Dedifferentiated amniotic fluid mesenchymal stem cell (primary cell): ENCODE measurements around the gene BICRAL.
"Not testable (repeated sequence)": the region's sequence is repeated elsewhere in the genome, so short reads cannot be mapped to it uniquely, and the experiment has no call there.

Source experiments
- DNase-seq: peaks from one replicate; pipeline ENCODE4 v3.0.0-alpha.2; 2016; ENCODE audit errors: extremely low spot score

BICRAL gene

DNA sequence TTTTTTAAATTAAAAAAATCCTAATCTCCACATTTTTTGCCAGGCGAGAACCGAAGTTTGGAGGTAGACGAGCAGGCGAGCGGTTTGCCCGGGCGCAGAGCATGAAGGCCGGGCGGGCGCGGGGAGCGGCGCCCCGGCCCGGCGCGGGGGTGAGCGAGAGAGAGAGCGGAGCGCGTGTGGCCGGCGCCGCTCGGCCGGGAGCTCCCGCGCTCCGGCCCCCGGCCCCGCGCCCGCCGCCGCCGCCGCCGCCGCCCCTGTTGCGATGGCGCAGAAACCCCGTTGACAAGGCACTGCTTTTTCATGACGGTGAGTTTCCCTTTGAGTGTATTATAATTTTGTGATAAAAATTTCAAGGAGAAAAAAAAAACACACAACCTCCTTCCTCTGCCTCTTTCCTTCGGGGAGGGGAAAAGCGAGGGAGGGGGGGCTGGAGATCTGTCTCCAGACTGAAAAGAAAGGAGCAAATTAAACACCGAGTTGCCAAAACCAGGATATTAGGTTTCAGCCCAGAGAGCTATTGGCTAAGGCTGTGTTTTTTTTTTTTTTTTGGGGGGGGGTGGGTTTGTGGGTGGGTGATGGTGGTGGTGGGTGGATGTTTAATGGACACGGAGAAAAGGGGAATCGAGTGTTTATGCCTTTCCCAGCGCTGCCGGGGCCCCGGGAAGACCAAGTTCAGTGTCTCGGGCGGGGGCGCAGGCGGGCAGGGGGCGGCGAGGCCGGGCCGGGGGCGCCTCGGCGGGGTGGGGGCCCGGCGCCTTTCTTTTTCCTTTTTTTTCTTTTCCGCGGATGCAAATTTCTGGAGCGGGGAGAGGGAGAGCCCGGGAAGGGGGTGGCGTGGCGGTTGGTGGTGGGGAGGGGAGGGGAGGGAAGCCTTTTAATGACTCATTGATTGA is at the start of gene BICRAL:
BICRAL (plus strand) TSS at position 257 of the 893 bp plus-strand sequence. CDS start 39,971 bp downstream, outside the sequence.
- DNase-seq = peak; percentile 72

DNA sequence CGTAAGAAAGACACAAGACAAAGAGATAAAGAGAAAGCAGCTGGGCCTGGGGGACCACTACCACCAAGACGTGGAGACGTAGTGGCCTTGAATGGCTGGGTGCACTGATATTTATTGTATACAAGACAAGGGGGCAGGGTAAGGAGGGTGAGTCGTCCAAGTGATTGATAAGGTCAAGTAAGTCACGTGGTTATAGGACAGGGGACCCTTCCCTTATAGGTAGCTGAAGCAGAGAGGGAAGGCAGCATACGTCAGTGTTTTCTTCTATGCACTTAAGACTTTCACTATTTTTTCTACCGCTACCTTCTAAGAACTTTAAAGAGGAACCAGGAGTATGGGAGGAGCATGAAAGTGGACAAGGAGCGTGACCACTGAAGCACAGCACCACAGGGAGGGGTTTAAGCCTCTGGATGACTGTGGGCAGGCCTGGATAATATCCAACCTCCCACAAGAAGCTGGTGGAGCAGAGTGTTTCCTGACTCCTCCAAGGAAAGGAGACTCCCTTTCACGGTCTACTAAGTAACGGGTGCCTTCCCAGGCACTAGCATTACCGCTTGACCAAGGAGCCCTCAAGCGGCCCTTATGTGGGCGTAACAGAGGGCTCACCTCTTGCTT is 47.9 kb upstream of the BICRAL start:
- DNase-seq = not testable (repeated sequence)

DNA sequence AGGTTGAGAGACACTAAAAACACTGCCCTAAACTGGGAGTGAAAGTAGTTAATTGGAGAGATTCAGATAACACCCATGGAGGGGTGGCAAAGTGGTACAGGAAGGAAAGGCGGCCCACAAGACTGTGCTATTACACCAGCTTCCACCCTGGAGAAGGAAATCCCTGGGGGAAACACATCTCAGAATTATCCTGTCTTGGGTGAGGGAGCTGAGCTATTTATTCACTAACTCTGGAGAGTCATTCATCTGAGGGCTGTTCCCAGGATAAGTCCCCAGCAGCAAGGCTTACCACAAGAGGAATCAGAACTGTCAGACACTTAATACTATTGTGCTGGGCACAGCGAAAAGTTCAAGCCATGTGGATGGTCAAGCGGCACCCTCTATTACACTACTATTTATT is 45.9 kb upstream of the BICRAL start:
- DNase-seq = no peak

- no peak for DNase-seq
Measured at GRCh38 chr6:42740725-42741124, 41.1 kb upstream of the BICRAL start.

- DNase-seq = no peak
Measured at GRCh38 chr6:42742116-42742894, 39.5 kb upstream of the BICRAL start.

- no peak for DNase-seq
Measured at GRCh38 chr6:42744351-42744893, 37.4 kb upstream of the BICRAL start.

DNA sequence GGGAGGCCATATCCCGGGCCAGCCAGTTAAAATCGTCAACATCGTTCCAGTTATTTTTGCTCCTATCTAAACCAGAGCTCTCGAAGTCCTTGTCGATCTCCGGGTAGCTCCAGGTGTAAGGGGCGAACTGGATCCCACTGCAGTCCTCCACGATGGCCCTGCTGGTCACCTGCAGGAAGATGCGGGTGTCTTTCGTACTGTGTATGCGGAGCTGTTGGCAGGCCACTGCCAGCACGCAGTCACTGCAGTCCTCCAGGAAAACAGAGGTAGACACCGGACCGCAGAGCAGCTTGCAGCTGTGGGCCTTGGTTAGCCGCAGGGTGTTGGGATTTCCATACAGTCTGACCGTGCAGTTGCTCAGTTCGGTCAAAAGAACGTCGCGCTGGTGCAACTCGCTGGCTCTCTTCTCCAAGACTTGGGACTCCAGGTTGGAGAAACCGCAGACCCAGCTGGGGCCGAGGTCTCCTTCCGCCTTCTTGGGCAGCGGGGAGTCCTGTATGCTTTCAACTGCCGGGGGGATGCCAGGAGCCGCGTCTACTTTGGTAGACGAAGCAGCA is 36.7 kb upstream of the BICRAL start:
- DNase-seq = no peak

GRCh38 chr6:42745640-42746462 is 36.0 kb upstream of the BICRAL start, which contains the start of gene TBCC:
TBCC (minus strand) TSS chr6:42746103; CDS start chr6:42746073, 30 bp downstream.
- peak; percentile 98 for DNase-seq

DNA sequence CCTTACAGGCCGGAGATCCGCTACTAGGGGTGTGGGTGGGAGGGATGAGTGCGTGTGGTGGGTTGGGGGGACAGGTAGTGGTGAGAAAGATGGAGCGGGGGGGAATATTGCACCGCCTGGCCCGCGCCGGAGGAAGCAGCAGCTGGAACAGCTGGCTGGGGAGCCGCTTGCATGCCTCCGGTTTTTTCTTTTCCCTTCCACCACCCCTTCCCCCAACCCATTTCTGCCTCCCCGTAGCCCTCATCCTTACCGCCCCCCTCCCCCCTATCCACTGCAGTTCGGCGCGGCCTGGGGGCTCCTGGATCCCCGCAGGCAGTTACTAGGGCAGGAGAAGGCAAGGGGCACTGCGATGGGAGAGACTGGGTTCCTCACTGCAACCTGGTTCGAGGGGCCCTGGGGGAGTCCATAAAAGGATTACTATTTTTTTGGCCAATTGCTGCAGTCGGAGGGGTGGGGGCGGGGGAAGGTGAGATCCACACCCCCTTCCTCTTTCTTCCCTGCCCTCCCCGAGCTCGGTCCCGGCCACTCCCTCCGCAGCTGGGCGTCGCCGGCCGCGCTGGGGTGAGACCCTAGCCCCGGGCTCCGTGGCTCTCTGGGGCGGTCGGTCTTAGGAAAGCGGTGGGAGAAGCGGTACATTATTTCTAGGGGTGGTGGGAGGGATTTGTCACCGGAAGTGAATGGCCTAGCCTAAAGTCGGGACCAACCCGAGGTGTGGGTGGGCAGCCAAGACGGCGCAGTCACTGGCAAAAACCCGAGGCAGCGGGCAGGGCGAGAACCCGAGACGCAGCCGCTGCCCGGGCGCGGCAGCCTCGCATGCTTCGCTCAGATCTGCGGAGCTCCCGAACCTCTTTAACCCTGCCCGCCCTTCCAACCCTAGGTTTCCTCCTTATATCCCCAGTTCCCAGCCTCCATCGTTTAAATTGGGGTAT is 35.1 kb upstream of the BICRAL start:
- peak; percentile 66 for DNase-seq

GRCh38 chr6:42748203-42748898 is 33.5 kb upstream of the BICRAL start:
- DNase-seq = no peak

- DNase-seq = no peak
Measured at GRCh38 chr6:42751055-42751454, 30.8 kb upstream of the BICRAL start.

DNA sequence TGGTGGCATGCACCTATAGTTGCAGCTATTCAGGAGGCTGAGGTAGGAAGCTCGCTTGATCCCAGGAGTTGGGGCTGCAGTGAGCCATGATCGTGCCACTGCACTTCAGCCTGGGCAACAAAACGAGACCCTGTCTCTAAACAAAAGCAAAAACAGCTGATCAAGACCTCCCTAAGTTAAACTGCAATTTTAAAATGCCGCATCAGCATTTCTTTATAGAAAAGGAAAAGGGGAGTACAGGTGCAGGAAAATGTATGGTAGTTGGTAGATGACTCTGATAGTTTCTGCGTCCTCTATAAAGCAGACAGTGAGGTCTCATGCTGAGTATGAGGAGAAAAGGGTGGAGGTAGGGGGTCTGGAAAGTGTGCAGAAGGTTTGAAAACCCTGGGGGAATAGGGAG is 27.1 kb upstream of the BICRAL start:
- DNase-seq = no peak

DNA sequence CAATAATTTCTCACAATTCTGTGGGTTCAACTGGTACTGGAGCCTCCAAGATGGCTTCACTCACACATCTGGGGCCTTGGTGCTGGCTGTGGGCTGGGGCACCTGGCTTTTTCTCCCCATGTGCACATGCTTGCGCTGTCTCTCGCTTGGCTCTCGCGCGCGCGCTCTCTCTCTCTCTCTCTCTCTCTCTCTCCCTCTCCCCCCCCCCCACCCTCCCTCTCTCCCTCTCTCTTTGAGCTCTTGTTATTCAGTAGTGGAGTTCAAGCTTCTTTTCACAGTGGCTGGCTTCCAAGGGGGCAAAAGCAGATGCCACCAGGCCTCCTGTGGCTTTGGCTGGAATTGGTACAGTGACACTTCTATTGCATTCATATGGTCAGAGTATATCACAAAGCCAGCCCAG is 25.1 kb upstream of the BICRAL start:
- no peak for DNase-seq

GRCh38 chr6:42758756-42759430 is 23.0 kb upstream of the BICRAL start:
- DNase-seq = no peak

DNA sequence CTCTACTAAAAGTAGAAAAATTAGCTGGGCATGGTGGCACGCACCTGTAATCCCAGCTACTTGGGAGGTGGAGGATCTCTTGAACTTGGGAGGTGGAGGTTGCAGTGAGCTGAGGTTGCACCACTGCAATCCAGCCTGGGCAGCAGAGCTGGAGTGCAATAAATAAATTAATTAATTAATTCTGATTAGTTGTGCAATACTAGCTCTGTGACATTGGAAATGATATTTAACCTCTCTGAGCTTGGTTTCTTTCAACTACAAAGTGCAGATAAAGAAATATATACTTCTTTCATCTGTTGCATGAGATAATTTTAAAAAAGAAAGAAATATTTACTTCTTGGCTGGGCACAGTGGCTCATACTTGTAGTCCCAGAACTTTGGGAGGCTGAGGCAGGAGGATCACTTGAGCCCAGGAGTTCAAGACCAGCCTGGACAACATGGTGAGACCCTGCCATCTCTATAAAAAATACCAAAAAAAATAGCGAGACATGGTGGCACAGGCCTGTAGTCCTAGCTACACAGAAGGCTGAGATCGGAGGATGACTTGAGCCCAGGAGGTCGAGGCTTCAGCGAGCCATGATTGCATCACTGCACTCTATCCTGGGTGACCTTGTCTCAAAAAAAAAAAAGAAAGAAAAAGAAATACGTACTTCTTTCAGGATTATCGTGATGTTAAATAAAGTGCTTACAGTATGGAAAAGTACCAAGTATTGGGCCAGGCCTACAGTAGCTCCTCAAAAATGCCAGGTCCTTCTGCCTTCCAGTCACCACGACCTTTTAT is 20.4 kb upstream of the BICRAL start:
- no peak for DNase-seq

GRCh38 chr6:42762426-42762859 is 19.4 kb upstream of the BICRAL start:
- DNase-seq = no peak

GRCh38 chr6:42762950-42763349 is 18.9 kb upstream of the BICRAL start:
- DNase-seq = no peak
